ENCODE results near the gene PRKCZ. TPM values are rescaled to one million over a fixed set of nuclear protein-coding genes. Genes with fewer than 3 reads are reported as not detected.

The PRKCZ gene
- total RNA-seq, 1 donor = 1.6 TPM

DNA sequence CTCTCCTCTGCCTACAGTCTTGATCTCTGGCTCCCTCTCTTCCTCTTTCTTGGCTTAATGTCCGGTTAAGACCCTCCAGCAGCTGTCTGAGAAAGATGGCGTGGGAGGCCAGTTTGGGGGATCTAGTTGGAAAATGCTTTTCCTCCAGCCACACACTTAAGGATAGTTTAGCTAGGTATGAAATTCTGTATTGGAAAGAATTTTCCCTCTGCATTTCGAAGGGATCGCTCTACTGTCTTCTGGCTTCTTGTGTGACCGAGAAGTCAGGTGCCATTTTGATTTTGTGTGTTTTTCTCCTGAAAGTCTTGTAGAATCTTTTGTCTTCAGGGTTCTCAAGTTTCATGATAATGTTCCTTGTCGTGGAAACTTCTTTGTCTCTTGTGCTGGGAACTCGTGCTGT lies 28.0 kb downstream of the PRKCZ start:
- H3K4me3 ChIP-seq (ENCODE audit: low read depth, low read length) = no peak overlapping the region
- TF ChIP-seq, protein P1, sequence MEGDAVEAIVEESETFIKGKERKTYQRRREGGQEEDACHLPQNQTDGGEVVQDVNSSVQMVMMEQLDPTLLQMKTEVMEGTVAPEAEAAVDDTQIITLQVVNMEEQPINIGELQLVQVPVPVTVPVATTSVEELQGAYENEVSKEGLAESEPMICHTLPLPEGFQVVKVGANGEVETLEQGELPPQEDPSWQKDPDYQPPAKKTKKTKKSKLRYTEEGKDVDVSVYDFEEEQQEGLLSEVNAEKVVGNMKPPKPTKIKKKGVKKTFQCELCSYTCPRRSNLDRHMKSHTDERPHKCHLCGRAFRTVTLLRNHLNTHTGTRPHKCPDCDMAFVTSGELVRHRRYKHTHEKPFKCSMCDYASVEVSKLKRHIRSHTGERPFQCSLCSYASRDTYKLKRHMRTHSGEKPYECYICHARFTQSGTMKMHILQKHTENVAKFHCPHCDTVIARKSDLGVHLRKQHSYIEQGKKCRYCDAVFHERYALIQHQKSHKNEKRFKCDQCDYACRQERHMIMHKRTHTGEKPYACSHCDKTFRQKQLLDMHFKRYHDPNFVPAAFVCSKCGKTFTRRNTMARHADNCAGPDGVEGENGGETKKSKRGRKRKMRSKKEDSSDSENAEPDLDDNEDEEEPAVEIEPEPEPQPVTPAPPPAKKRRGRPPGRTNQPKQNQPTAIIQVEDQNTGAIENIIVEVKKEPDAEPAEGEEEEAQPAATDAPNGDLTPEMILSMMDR (IDR thresholded peaks at IDR 0.05; ENCODE audit: insufficient read depth, low read length) = no peak
- DNase-seq (ENCODE audit: low read depth) = no peak

DNA sequence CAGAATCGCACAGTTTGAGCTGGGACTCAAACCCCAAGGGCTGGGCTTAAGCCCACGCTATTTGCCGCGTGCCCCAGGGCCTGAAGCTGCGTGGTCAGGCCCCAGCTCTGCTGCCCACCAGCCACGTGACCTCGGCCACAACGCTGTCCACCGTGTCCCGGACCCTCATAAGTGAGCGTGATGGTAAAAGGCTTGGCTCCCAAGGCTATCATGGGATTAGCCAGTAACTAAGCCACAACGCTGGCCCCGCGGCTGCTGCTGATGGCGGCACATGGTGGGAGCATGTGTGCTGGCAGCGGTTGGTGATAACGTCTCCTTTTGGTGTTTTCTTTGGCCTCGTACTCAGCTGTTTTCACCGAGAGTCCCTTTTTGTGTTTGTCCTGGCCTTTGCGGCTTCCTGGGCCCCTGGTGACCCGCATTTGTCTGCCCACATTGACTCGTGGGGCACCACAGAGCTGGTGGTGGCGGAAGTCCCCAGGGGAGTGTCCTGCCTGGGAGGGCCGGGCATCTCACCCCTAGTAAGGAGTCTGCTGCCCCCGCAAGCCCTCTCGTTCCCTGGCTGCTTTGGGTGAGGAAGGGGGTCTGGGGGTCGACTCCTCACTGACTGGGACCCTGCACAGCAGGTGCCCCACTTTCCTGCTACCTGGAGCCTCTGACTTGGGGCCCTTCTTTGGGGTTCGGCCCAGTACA lies 29.3 kb downstream of the PRKCZ start:
- TF ChIP-seq, protein P1 (IDR thresholded peaks at IDR 0.05; ENCODE audit: insufficient read depth, low read length) = no peak
- no peak for DNase-seq (ENCODE audit: low read depth)

DNA sequence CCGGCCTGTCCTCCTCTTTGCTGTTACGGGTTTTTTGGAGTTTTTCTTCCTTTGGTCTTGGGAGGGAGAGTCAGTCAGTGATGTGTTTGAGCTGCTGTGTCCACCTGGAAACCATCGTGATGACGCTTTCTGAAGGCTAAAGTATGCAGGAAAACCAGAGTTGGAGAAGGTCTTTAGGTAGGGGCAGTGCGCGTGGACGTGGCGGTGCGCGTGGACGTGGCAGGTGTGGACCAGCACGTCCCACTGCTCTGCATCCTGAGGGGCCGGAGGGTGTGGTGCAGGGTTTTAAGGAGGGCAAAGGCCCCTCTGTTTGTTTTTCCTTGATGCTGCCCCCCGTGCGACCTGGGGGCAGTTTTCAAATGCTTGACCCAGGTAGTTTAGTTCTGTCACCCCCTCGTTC lies 29.9 kb downstream of the PRKCZ start:
- DNase-seq (ENCODE audit: low read depth) = no peak
- TF ChIP-seq, protein P1 (IDR thresholded peaks at IDR 0.05; ENCODE audit: insufficient read depth, low read length) = no peak
- H3K4me3 ChIP-seq (ENCODE audit: low read depth, low read length) = no peak overlapping the region

More for the DNA sequence above, 29.3 kb downstream of the PRKCZ start:
- H3K4me3 ChIP-seq (ENCODE audit: low read depth, low read length) = no peak overlapping the region

DNA sequence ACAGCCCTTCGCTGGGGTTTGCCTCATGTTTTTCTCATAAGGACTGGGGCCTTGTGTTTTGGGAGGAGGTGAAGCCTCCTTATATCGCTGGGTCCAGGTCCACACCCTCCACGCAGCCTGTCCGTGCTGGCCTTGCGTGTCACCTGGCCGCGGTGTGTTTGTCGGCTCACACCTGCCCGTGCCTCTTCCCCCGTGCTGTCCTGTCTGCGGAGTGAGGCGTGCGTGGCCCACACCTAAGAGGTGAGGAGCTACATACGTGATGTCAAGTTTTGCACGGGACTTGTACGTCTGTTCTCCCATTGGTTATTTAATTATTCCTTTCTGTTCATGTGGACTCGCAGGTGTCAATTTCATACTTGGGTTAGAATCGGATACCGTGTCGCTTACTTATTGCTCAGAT lies 30.7 kb downstream of the PRKCZ start:
- TF ChIP-seq, protein P1 (IDR thresholded peaks at IDR 0.05; ENCODE audit: insufficient read depth, low read length) = no peak
- no peak overlapping the region for H3K4me3 ChIP-seq (ENCODE audit: low read depth, low read length)
- DNase-seq (ENCODE audit: low read depth) = no peak

DNA sequence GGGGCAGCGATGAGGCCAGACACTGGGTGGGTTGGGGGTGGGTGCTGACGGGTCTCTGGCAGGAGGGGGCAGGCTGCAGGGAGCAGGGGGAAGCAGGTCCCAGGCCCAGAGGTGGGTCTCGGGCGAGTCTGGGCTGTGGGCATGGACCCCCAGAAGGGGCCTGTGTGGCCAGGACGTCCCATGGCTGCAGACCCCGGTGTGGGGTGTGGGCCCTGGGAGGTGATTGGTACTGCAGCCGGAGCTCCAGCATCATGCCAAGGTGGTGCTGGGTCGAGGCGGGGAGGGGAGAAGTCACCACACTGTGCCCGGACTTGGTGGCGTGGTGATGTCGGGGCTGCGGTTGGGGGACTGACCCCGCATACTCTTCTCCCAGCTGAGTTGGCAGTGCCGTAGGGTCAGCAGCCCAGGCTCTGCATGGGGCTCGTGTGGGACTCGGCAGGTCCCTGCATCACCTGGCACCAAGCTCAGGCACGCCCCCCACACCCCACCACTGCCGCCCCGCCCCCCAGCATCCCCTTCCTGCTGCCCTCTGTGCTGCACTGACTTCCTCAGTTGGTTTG lies 31.2 kb downstream of the PRKCZ start:
- no peak overlapping the region for H3K4me3 ChIP-seq (ENCODE audit: low read depth, low read length)
- TF ChIP-seq, protein P1 (IDR thresholded peaks at IDR 0.05; ENCODE audit: insufficient read depth, low read length) = no peak
- no peak for DNase-seq (ENCODE audit: low read depth)

DNA sequence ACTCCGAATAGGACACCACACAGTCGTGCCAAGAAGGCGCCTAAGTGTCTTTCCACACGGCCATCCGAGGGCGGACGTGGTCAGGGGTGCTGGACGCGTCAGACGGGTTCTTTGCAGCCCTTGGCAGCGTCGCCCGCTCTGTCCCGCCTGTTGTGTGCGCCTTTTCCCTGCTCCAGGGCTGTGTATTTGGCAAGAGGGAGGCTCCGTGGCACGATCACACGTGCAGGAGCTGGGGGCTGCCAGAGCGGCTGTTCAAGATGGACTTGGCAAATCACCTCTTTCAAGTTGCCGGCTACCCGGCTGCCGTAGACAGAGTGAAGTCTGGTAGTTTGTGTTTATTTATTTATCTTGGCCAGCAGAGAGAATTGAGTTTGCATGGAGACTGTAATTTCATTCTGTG lies 31.9 kb downstream of the PRKCZ start:
- TF ChIP-seq, protein P1 (IDR thresholded peaks at IDR 0.05; ENCODE audit: insufficient read depth, low read length) = no peak
- no peak for DNase-seq (ENCODE audit: low read depth)
- no peak overlapping the region for H3K4me3 ChIP-seq (ENCODE audit: low read depth, low read length)
